Ovary (tissue), 3 donors: ENCODE results near the gene LRMDA.

Source experiments
- CTCF ChIP-seq, 3 donors: fragments of 450-650 bp in 2 of 3; fragments of 200-600 bp in 1 of 3; IDR thresholded peaks; one replicate each; pipeline versions ENCODE4 v1.5.1 to v1.8.0; 2016 to 2022; ENCODE audit warnings: antibody characterized with exemption in 3 of 3, mild to moderate bottlenecking in 1 of 3
- EP300 ChIP-seq: sonication (generic); formaldehyde crosslinking; IDR thresholded peaks from one replicate; pipeline ENCODE4 v1.6.1; 2017; ENCODE audit warnings: antibody characterized with exemption
- POLR2A ChIP-seq: fragments of 450-650 bp; IDR thresholded peaks from one replicate; pipeline ENCODE4 v1.6.1; 2017; ENCODE audit warnings: antibody characterized with exemption, mild to moderate bottlenecking, moderate library complexity
- donor health status: DM: no; HTN: no; CAD: no.

- TF ChIP-seq EP300 (no peak), CTCF (IDR thresholded peaks at IDR 0.05) (no peak), POLR2A (no peak)
These were observed 94.2 kb downstream of the LRMDA start for GRCh38 chr10:75525646-75526045.
